NB4 (cell line): Measurements from ENCODE around the gene SESN2.
"Not testable (repeated sequence)": the region's sequence is repeated elsewhere in the genome, so short reads cannot be mapped to it uniquely, and the experiment has no call there.

ENCODE experiments used
- DNase-seq: peaks from one replicate; pipeline ENCODE4 v3.0.0; 2010; ENCODE audit warnings: low read depth
- H3K4me3 ChIP-seq: one replicate; pipeline ENCODE4 v1.5.1; 2011; ENCODE audit warnings: mild to moderate bottlenecking, low read depth, low read length, moderate library complexity
- MYC ChIP-seq: IDR thresholded peaks from 2 replicates; pipeline ENCODE4 v1.6.1; 2011; ENCODE audit warnings: low read depth, low read length
- POLR2A ChIP-seq: IDR thresholded peaks from 2 replicates; pipeline ENCODE4 v1.6.1; 2011; ENCODE audit warnings: mild to moderate bottlenecking; ENCODE audit not compliant: insufficient read length; ENCODE audit errors: extremely low read depth
- TF ChIP-seq, protein P1 (sequence below): IDR thresholded peaks from 2 replicates; pipeline ENCODE4 v1.6.1; 2011; ENCODE audit warnings: low read depth, low read length
- TF ChIP-seq, protein P2 (sequence below): IDR thresholded peaks from one replicate; pipeline ENCODE4 v1.5.1; 2012; ENCODE audit warnings: low read depth, low read length

Gene SESN2

DNA sequence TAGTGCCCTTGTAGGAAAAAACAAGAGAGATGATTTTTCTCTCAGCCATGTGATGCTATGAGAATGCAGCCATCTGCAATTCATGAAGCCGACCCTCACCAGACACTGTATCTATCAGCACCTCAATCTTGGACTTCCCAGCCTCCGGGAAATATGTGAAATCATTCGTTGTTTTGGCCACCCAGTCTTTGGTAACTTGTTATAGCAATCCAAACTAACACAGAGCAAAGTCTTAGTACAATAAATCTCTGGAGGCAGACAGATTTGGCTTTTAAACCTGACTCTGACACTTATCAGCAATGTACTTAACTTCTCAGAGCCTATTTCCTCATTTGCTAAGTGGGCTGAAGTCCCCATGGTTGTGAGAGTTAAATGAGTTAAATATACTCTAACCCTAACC lies 64.4 kb downstream of the SESN2 start:
- no peak for DNase-seq
- TF ChIP-seq MYC (no peak), POLR2A (no peak)
- TF ChIP-seq, protein P1, sequence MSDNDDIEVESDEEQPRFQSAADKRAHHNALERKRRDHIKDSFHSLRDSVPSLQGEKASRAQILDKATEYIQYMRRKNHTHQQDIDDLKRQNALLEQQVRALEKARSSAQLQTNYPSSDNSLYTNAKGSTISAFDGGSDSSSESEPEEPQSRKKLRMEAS, result no peak
- TF ChIP-seq, protein P2, sequence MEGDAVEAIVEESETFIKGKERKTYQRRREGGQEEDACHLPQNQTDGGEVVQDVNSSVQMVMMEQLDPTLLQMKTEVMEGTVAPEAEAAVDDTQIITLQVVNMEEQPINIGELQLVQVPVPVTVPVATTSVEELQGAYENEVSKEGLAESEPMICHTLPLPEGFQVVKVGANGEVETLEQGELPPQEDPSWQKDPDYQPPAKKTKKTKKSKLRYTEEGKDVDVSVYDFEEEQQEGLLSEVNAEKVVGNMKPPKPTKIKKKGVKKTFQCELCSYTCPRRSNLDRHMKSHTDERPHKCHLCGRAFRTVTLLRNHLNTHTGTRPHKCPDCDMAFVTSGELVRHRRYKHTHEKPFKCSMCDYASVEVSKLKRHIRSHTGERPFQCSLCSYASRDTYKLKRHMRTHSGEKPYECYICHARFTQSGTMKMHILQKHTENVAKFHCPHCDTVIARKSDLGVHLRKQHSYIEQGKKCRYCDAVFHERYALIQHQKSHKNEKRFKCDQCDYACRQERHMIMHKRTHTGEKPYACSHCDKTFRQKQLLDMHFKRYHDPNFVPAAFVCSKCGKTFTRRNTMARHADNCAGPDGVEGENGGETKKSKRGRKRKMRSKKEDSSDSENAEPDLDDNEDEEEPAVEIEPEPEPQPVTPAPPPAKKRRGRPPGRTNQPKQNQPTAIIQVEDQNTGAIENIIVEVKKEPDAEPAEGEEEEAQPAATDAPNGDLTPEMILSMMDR, result no peak
- H3K4me3 ChIP-seq, result no peak overlapping the region

DNA sequence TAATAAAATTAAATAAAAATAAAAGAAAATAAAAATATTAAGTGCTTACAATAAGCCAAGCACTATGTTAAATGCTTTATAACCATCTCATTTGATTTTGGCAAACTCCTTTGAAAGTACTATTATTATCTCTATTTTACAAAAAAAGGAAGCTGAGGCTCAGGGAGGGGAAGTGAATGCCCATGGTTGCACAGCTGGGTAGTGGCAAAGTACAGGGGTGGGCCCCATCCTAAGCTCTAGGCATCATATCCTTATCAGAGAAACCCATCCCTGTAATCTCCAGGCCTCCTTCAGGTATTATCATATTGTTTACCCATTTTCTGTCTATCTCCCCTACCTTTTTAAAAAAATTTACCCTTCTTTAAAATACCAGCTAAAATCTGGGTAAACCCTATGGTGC lies 67.2 kb downstream of the SESN2 start:
- H3K4me3 ChIP-seq, result no peak overlapping the region
- TF ChIP-seq, protein P1, result no peak
- no peak for TF ChIP-seq MYC
- TF ChIP-seq, protein P2, result no peak
- no peak for TF ChIP-seq POLR2A
- peak; percentile 60 for DNase-seq

DNA sequence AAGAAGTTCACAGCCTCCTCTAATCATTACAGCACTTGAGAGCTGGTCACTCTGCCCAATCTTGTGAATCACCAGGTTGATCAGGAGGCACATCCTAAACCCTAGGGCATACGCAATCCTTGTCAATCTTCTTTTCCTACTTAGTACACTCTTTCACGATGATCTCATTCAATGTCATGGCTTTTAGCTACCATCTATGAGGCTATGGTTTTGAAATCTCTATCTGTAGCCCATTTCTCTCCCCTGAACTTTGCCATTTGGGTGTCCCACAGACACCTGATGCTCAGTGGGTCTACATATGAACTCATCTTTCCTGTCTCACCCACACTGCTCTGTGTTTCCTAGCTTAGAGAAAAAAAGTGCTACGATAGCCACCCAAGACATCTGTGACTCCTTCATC lies 67.7 kb downstream of the SESN2 start:
- no peak overlapping the region for H3K4me3 ChIP-seq
- TF ChIP-seq POLR2A (no peak), MYC (no peak)
- TF ChIP-seq, protein P1, result no peak
- TF ChIP-seq, protein P2, result no peak
- peak; percentile 46 for DNase-seq

DNA sequence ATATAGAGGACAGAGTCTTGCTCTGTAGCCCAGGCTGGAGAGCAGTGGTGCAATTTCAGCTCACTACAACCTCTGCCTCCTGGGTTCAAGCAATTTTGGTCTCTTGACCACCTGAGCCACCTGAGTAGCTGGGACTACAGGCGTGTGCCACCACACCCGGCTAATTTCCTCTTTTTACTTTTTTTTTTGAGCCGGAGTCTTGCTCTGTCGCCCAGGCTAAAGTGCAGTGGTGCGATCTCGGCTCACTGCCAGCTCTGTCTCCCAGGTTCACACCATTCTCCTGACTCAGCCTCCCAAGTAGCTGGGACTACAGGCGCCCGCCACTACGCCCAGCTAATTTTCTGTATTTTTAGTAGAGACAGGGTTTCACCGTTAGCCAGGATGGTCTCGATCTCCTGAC lies 68.1 kb downstream of the SESN2 start:
- not testable (repeated sequence) for H3K4me3 ChIP-seq, DNase-seq

DNA sequence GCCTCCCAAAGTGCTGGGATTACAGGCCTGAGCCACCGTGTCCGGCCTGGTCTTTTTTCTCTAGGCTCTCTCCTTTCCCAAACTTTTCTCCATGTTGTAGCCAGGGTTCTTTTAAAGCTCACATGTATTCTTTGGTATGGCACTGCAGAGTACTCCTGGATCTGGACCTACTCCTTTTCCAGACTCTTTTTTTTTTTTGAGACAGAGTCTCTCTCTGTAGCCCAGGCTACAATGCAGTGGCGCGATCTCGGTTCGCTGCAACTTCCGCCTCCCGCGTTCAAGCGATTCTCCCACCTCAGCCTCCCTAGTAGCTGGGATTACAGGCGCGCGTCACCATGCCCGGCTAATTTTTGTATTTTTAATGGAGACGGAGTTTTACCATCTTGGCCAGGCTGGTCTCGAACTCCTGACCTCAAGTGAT lies 68.9 kb downstream of the SESN2 start:
- TF ChIP-seq, protein P1, result no peak
- TF ChIP-seq POLR2A, result no peak
- TF ChIP-seq MYC, result no peak
- TF ChIP-seq, protein P2, result no peak
- H3K4me3 ChIP-seq, result peak overlapping the region; percentile 92
- DNase-seq, result peak; percentile 35

DNA sequence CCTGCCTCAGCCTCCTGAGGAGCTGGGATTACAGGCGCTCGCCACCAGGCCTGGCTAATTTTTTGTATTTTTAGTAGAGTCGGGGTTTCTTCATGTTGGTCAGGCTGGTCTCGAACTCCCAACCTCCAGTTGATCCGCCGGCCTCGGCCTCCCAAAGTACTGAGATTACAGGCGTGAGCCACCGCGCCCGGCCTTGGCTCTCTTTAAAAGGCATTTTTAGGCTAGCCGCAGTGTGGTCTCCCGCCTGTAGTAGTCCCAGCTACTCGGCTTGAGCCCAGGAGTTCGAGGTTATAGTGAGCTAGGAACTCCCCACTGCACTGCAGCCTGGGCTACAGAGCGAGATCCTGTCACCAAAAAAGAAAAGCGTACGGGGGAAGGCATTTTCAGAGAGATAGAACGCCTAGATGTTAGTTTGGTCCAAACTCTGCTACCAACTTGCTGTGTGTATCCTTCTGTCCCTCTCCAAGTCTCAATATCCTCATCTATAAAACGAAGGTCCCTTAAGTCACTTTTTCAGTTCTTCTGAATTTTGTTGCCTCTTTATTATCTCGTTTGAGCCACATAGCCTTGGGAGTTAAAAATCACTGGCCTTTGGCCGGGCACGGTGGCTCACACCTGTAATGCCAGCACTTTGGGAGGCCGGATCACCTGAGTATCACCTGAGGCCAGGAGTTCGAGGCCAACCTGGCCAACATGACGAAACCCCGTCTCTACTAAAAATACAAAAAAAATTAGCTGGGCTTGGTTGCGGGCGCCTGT lies 70.3 kb downstream of the SESN2 start:
- DNase-seq, result peak; percentile 58
- H3K4me3 ChIP-seq, result peak overlapping the region; percentile 92
- TF ChIP-seq, protein P2, result no peak
- TF ChIP-seq MYC (no peak), POLR2A (no peak)
- TF ChIP-seq, protein P1, result no peak
